HG02852 (cell line): ENCODE measurements around the gene PITX3.

Experiments
- ATAC-seq: cut with Tn5 transposase; IDR thresholded peaks from one replicate; pipeline ENCODE4 v1.9.1; 2021; ENCODE audit warnings: mild to moderate bottlenecking, moderate library complexity; ENCODE audit not compliant: unreplicated experiment

The PITX3 gene

GRCh38 chr10:102185811-102186527, 55.3 kb downstream of the PITX3 start:
- no peak for ATAC-seq

GRCh38 chr10:102185272-102185671, 56.0 kb downstream of the PITX3 start:
- no peak for ATAC-seq

- no peak for ATAC-seq
Observed at GRCh38 chr10:102184606-102185005, 56.7 kb downstream of the PITX3 start.
